ENCODE data around the gene MEOX2. TPM values are rescaled to one million over a fixed set of nuclear protein-coding genes. Genes with fewer than 3 reads are reported as not detected.
A peak's percentile ranks its signal among the peaks of the same experiment; 100 is the strongest.

The MEOX2 gene
- total and polyA plus RNA-seq, 2 donors from 2014 or later = 1.2 TPM; not detected in 1

- DNase-seq (no peak), FAIRE-seq (no peak)
- Histone ChIP-seq H3K4me1 (ENCODE audit: control insufficient read depth in 2 of 3, insufficient read depth in 2 of 3, low read depth in 1 of 3, low read length in 3 of 3) (no peaks in the 10 kb centered on the region), H3K27ac (ENCODE audit: low read depth in 2 of 2, low read length in 2 of 2) (no peak overlapping the region), H3K36me3 (ENCODE audit: control insufficient read depth in 2 of 3, insufficient read depth in 3 of 3, low read length in 3 of 3) (no peaks in the 10 kb centered on the region), H3K9ac (ENCODE audit: low read length in 3 of 3) (no peak overlapping the region), H3K9me3 (ENCODE audit: control insufficient read depth in 2 of 3, insufficient read depth in 1 of 3, low read length in 3 of 3) (peaks cover 0 to 6% (median 0%) of the 10 kb centered on the region in 3 donors), H3K4me3 (ENCODE audit: low read length in 3 of 3) (no peak overlapping the region), H3K27me3 (ENCODE audit: control insufficient read depth, insufficient read depth, low read length) (no peaks in the 10 kb centered on the region)
- TF ChIP-seq, protein P1, sequence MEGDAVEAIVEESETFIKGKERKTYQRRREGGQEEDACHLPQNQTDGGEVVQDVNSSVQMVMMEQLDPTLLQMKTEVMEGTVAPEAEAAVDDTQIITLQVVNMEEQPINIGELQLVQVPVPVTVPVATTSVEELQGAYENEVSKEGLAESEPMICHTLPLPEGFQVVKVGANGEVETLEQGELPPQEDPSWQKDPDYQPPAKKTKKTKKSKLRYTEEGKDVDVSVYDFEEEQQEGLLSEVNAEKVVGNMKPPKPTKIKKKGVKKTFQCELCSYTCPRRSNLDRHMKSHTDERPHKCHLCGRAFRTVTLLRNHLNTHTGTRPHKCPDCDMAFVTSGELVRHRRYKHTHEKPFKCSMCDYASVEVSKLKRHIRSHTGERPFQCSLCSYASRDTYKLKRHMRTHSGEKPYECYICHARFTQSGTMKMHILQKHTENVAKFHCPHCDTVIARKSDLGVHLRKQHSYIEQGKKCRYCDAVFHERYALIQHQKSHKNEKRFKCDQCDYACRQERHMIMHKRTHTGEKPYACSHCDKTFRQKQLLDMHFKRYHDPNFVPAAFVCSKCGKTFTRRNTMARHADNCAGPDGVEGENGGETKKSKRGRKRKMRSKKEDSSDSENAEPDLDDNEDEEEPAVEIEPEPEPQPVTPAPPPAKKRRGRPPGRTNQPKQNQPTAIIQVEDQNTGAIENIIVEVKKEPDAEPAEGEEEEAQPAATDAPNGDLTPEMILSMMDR (IDR thresholded peaks at IDR 0.05; ENCODE audit: borderline replicate concordance, extremely low read depth, insufficient read depth) = no peak
- intact Hi-C loops (cut with DNase I) = no loop called here
These were observed 100.2 kb downstream of the MEOX2 start for GRCh38 chr7:15586266-15586665.

DNA sequence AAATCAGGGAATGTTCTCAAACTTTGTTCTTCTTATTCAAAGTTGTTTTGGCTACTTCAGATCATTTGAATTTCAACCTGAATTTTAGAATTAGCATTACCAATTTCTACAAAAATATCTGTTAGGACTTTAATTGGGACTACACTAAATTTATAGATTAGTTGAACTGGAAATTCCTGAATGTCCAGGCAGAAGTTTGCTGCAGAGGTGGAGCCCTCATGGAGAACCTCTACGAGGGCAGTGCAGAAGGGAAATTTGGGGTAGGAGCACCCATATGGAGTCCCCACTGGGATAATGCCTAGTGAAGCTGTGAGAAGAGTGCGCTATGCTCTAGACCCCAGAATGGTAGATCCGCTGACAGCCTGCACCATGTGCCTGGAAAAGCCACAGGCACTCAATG lies 101.9 kb downstream of the MEOX2 start:
- Histone ChIP-seq H3K9me3 (ENCODE audit: control insufficient read depth in 2 of 3, insufficient read depth in 1 of 3, low read length in 3 of 3) (peaks cover 0 to 6% (median 0%) of the 10 kb centered on the region in 3 donors), H3K4me3 (ENCODE audit: low read length in 3 of 3) (no peak overlapping the region), H3K4me1 (ENCODE audit: control insufficient read depth in 2 of 3, insufficient read depth in 2 of 3, low read depth in 1 of 3, low read length in 3 of 3) (no peaks in the 10 kb centered on the region), H3K9ac (ENCODE audit: low read length in 3 of 3) (no peak overlapping the region), H3K36me3 (ENCODE audit: control insufficient read depth in 2 of 3, insufficient read depth in 3 of 3, low read length in 3 of 3) (no peaks in the 10 kb centered on the region), H3K27ac (ENCODE audit: low read depth in 2 of 2, low read length in 2 of 2) (no peak overlapping the region), H3K27me3 (ENCODE audit: control insufficient read depth, insufficient read depth, low read length) (no peaks in the 10 kb centered on the region)
- FAIRE-seq (no peak), DNase-seq (no peak)
- intact Hi-C loops (cut with DNase I) = no loop called here
- TF ChIP-seq, protein P1 (IDR thresholded peaks at IDR 0.05; ENCODE audit: borderline replicate concordance, extremely low read depth, insufficient read depth) = no peak

GRCh38 chr7:15582773-15583172 lies 103.7 kb downstream of the MEOX2 start:
- H3K4me3 ChIP-seq (ENCODE audit: low read length in 3 of 3) = no peak overlapping the region
- FAIRE-seq = no peak
- no peaks in the 10 kb centered on the region for H3K36me3 ChIP-seq (ENCODE audit: control insufficient read depth in 2 of 3, insufficient read depth in 3 of 3, low read length in 3 of 3)
- peaks cover 0 to 6% (median 0%) of the 10 kb centered on the region in 3 donors for H3K9me3 ChIP-seq (ENCODE audit: control insufficient read depth in 2 of 3, insufficient read depth in 1 of 3, low read length in 3 of 3)
- no peak overlapping the region for H3K27ac ChIP-seq (ENCODE audit: low read depth in 2 of 2, low read length in 2 of 2)
- no peak for DNase-seq
- intact Hi-C loops (cut with DNase I) = no loop called here
- no peak overlapping the region for H3K9ac ChIP-seq (ENCODE audit: low read length in 3 of 3)
- TF ChIP-seq, protein P1 (IDR thresholded peaks at IDR 0.05; ENCODE audit: borderline replicate concordance, extremely low read depth, insufficient read depth) = no peak
- no peaks in the 10 kb centered on the region for H3K27me3 ChIP-seq (ENCODE audit: control insufficient read depth, insufficient read depth, low read length)
- no peaks in the 10 kb centered on the region for H3K4me1 ChIP-seq (ENCODE audit: control insufficient read depth in 2 of 3, insufficient read depth in 2 of 3, low read depth in 1 of 3, low read length in 3 of 3)

GRCh38 chr7:15581352-15581951 lies 105.0 kb downstream of the MEOX2 start:
- TF ChIP-seq, protein P1 (IDR thresholded peaks at IDR 0.05; ENCODE audit: borderline replicate concordance, extremely low read depth, insufficient read depth) = no peak
- FAIRE-seq (no peak), DNase-seq (no peak)
- H3K36me3 ChIP-seq (ENCODE audit: control insufficient read depth in 2 of 3, insufficient read depth in 3 of 3, low read length in 3 of 3) = no peaks in the 10 kb centered on the region
- H3K9me3 ChIP-seq (ENCODE audit: control insufficient read depth in 2 of 3, insufficient read depth in 1 of 3, low read length in 3 of 3) = peaks cover 0 to 6% (median 0%) of the 10 kb centered on the region in 3 donors
- H3K9ac ChIP-seq (ENCODE audit: low read length in 3 of 3) = no peak overlapping the region
- intact Hi-C loops (cut with DNase I) = no loop called here
- no peaks in the 10 kb centered on the region for H3K4me1 ChIP-seq (ENCODE audit: control insufficient read depth in 2 of 3, insufficient read depth in 2 of 3, low read depth in 1 of 3, low read length in 3 of 3)
- no peak overlapping the region for H3K27ac ChIP-seq (ENCODE audit: low read depth in 2 of 2, low read length in 2 of 2)
- peak overlapping the region in 2 of 3 donors; percentile 40 to 49 for H3K4me3 ChIP-seq (ENCODE audit: low read length in 3 of 3)
- no peaks in the 10 kb centered on the region for H3K27me3 ChIP-seq (ENCODE audit: control insufficient read depth, insufficient read depth, low read length)

Data from kidney (tissue), 14 donors.